GM23248 (cell line): Measurements from ENCODE around the gene CDKN2A. TPM values are rescaled to one million over a fixed set of nuclear protein-coding genes. Genes with fewer than 3 reads are reported as not detected.

Experiments used
- DNase-seq: peaks from one replicate; pipeline ENCODE4 v3.0.0-alpha.2; 2015
- H2AFZ ChIP-seq: fragments of 200-600 bp; sonication (generic); 2 replicates; pipeline ENCODE4 v1.6.1; 2016; ENCODE audit warnings: antibody characterized with exemption
- H3F3A ChIP-seq: fragments of 200-600 bp; sonication (generic); 2 replicates; pipeline ENCODE4 v1.6.1; 2016; ENCODE audit warnings: mild to moderate bottlenecking, antibody characterized with exemption, mixed run types; ENCODE audit not compliant: insufficient read depth
- H3K27ac ChIP-seq: fragments of 200-600 bp; sonication (generic); 2 replicates; pipeline ENCODE4 v1.5.1; 2016; ENCODE audit warnings: mild to moderate bottlenecking
- H3K27me3 ChIP-seq: fragments of 200-600 bp; sonication (generic); replicated peaks from 2 replicates; pipeline ENCODE4 v1.6.1; 2016; ENCODE audit warnings: mild to moderate bottlenecking; ENCODE audit not compliant: insufficient read depth
- H3K36me3 ChIP-seq: fragments of 200-600 bp; sonication (generic); 2 replicates; pipeline ENCODE4 v1.6.1; 2016; ENCODE audit warnings: low read depth, mild to moderate bottlenecking
- H3K4me1 ChIP-seq: fragments of 200-600 bp; sonication (generic); 2 replicates; pipeline ENCODE4 v1.6.1; 2016; ENCODE audit warnings: mild to moderate bottlenecking; ENCODE audit not compliant: insufficient read depth
- H3K4me2 ChIP-seq: fragments of 200-600 bp; sonication (generic); one replicate; pipeline ENCODE4 v1.6.1; 2016; ENCODE audit warnings: mild to moderate bottlenecking; ENCODE audit not compliant: unreplicated experiment
- H3K4me3 ChIP-seq: fragments of 200-600 bp; sonication (generic); 2 replicates; pipeline ENCODE4 v1.5.1; 2016; ENCODE audit warnings: mild to moderate bottlenecking
- H3K79me2 ChIP-seq: fragments of 200-600 bp; sonication (generic); 2 replicates; pipeline ENCODE4 v1.6.1; 2016; ENCODE audit warnings: mild to moderate bottlenecking; ENCODE audit not compliant: insufficient read depth
- H3K9ac ChIP-seq: fragments of 200-600 bp; sonication (generic); 2 replicates; pipeline ENCODE4 v1.6.1; 2016; ENCODE audit warnings: mild to moderate bottlenecking
- H3K9me2 ChIP-seq: fragments of 200-600 bp; sonication (generic); 2 replicates; pipeline ENCODE4 v1.6.1; 2016; ENCODE audit warnings: mixed run types, mild to moderate bottlenecking, moderate library complexity; ENCODE audit not compliant: insufficient read depth
- H3K9me3 ChIP-seq: fragments of 200-600 bp; sonication (generic); one replicate; pipeline ENCODE4 v1.6.1; 2017; ENCODE audit warnings: low read depth
- H4K20me1 ChIP-seq: fragments of 200-600 bp; sonication (generic); 2 replicates; pipeline ENCODE4 v1.6.0; 2016; ENCODE audit not compliant: insufficient read depth
- EZH2 ChIP-seq: fragments of 200-600 bp; sonication (generic); IDR thresholded peaks from 2 replicates; pipeline ENCODE4 v1.6.1; 2018; ENCODE audit warnings: antibody characterized with exemption, mild to moderate bottlenecking; ENCODE audit not compliant: insufficient read depth, poor library complexity, severe bottlenecking
- EZH2phosphoT487 ChIP-seq: fragments of 200-600 bp; sonication (generic); IDR thresholded peaks from 2 replicates; pipeline ENCODE4 v1.6.1; 2018; ENCODE audit warnings: antibody characterized with exemption, moderate library complexity, mild to moderate bottlenecking, low read depth; ENCODE audit not compliant: insufficient read depth
- WGBS, 2 experiments: methylation state at CpG; one replicate each; pipeline ENCODE4 v1.1.6; 2015 to 2017; ENCODE audit warnings: low lambda C conversion rate in 2 of 2, low coverage in 1 of 2; ENCODE audit errors: missing lambda C conversion rate in 2 of 2; 5-methylcytosine and 5-hydroxymethylcytosine counted together
- in situ Hi-C: fragments of 300-500 bp; cut with MboI; formaldehyde crosslinking; loops from 2 replicates; pipeline ENCODE4 v1.15.0; 2020
- polyA plus RNA-seq: library from polyadenylated mRNA; unstranded; fragments of >200 nt; fragmentation: Nextera tagmentation; extraction: Ambion mirVana; gene quantifications from 2 replicates; pipeline ENCODE4 v1.2.1, GENCODE V29; 2016
- total RNA-seq: library from RNA; depleted of rRNA; stranded (reverse); fragments of >200 nt; shearing (Covaris generic); gene quantifications from 2 replicates; pipeline ENCODE4 v1.2.3, GENCODE V29; 2014

CDKN2A gene
- total and polyA plus RNA-seq, 2 experiments from 2014 or later: 27.3 to 42.2 TPM

GRCh38 chr9:22029231-22029630 is 35.0 kb upstream of the CDKN2A start:
- Histone ChIP-seq H3K9ac (no peak overlapping the region), H3K4me2 (no peak overlapping the region), H3K79me2 (no peaks in the 10 kb centered on the region), H3K4me1 (peaks cover 13% of the 10 kb centered on the region), H3K36me3 (no peaks in the 10 kb centered on the region), H3F3A (peaks cover 16% of the 10 kb centered on the region), H3K27ac (no peak overlapping the region), H2AFZ (no peak overlapping the region), H3K4me3 (no peak overlapping the region), H4K20me1 (no peaks in the 10 kb centered on the region), H3K9me3 (no peaks in the 10 kb centered on the region), H3K9me2 (no peaks in the 10 kb centered on the region), H3K27me3 (no peaks in the 10 kb centered on the region)
- TF ChIP-seq EZH2phosphoT487 (no peak), EZH2 (no peak)
- 76% methylated on average over 4 of the region's 4 CpGs for WGBS, 2 experiments
- no peak for DNase-seq
- in situ Hi-C loops: loop anchor here (10.0 kb wide), 1 partner anchor 206 kb away; no protein-coding TSS in a partner anchor

- Histone ChIP-seq H2AFZ (no peak overlapping the region), H3K9ac (no peak overlapping the region), H4K20me1 (no peaks in the 10 kb centered on the region), H3K4me3 (no peak overlapping the region), H3K4me1 (peaks cover 13% of the 10 kb centered on the region), H3K27me3 (no peaks in the 10 kb centered on the region), H3K27ac (no peak overlapping the region), H3K79me2 (no peaks in the 10 kb centered on the region), H3F3A (peaks cover 16% of the 10 kb centered on the region), H3K9me3 (no peaks in the 10 kb centered on the region), H3K4me2 (no peak overlapping the region), H3K9me2 (no peaks in the 10 kb centered on the region), H3K36me3 (no peaks in the 10 kb centered on the region)
- in situ Hi-C loops: loop anchor here (10.0 kb wide), 1 partner anchor 206 kb away; no protein-coding TSS in a partner anchor
- no peak for DNase-seq
- TF ChIP-seq EZH2: no peak
- TF ChIP-seq EZH2phosphoT487: no peak
Observed at GRCh38 chr9:22028394-22028793, 34.2 kb upstream of the CDKN2A start.

GRCh38 chr9:22026696-22027095 is 32.5 kb upstream of the CDKN2A start:
- H3K4me3 ChIP-seq: no peak overlapping the region
- DNase-seq: no peak
- WGBS, 2 experiments: 75 to 84% methylated on average over 6 of the region's 6 CpGs
- no peaks in the 10 kb centered on the region for H3K27me3 ChIP-seq
- no peak overlapping the region for H3K27ac ChIP-seq
- H3K4me2 ChIP-seq: no peak overlapping the region
- H2AFZ ChIP-seq: no peak overlapping the region
- TF ChIP-seq EZH2phosphoT487: no peak
- TF ChIP-seq EZH2: no peak
- H3K79me2 ChIP-seq: no peaks in the 10 kb centered on the region
- H3K9me2 ChIP-seq: no peaks in the 10 kb centered on the region
- H4K20me1 ChIP-seq: no peaks in the 10 kb centered on the region
- in situ Hi-C loops: loop anchor here (10.0 kb wide), 1 partner anchor 208 kb away; no protein-coding TSS in a partner anchor
- H3K9ac ChIP-seq: no peak overlapping the region
- peaks cover 13% of the 10 kb centered on the region for H3K4me1 ChIP-seq
- H3F3A ChIP-seq: peaks cover 16% of the 10 kb centered on the region
- H3K9me3 ChIP-seq: no peaks in the 10 kb centered on the region
- H3K36me3 ChIP-seq: no peaks in the 10 kb centered on the region

- Histone ChIP-seq H3K27me3 (no peaks in the 10 kb centered on the region), H3K4me2 (no peak overlapping the region), H2AFZ (no peak overlapping the region), H3K36me3 (no peaks in the 10 kb centered on the region), H3K27ac (no peak overlapping the region), H3K9ac (no peak overlapping the region), H3F3A (no peaks in the 10 kb centered on the region), H4K20me1 (no peaks in the 10 kb centered on the region), H3K79me2 (no peaks in the 10 kb centered on the region), H3K4me1 (no peaks in the 10 kb centered on the region), H3K9me2 (no peaks in the 10 kb centered on the region), H3K4me3 (no peak overlapping the region), H3K9me3 (no peaks in the 10 kb centered on the region)
- TF ChIP-seq EZH2 (no peak), EZH2phosphoT487 (no peak)
- in situ Hi-C loops: loop anchor here (10.0 kb wide), 1 partner anchor 212 kb away; no protein-coding TSS in a partner anchor
- DNase-seq: no peak
- 94 to 95% methylated on average over 3 of the region's 3 CpGs for WGBS, 2 experiments
Observed at GRCh38 chr9:22022396-22022795, 28.2 kb upstream of the CDKN2A start.

GRCh38 chr9:22010866-22011625 is 16.9 kb upstream of the CDKN2A start:
- Histone ChIP-seq H3K79me2 (peaks cover 20% of the 10 kb centered on the region), H3K4me2 (no peak overlapping the region), H3K9ac (no peak overlapping the region), H3K9me3 (no peaks in the 10 kb centered on the region), H3K27ac (no peak overlapping the region), H3F3A (peaks cover 13% of the 10 kb centered on the region), H3K4me3 (no peak overlapping the region), H4K20me1 (no peaks in the 10 kb centered on the region), H3K36me3 (no peaks in the 10 kb centered on the region), H3K4me1 (peaks cover 25% of the 10 kb centered on the region), H3K9me2 (no peaks in the 10 kb centered on the region), H2AFZ (no peak overlapping the region), H3K27me3 (no peaks in the 10 kb centered on the region)
- in situ Hi-C loops: no loop called here
- 33 to 39% methylated on average over 13 of the region's 13 CpGs for WGBS, 2 experiments
- TF ChIP-seq EZH2 (no peak), EZH2phosphoT487 (no peak)
- DNase-seq: peak; percentile 56
